Loucy (cell line): ENCODE results near the gene DSCAML1.

Experiments used
- H2AFZ ChIP-seq: fragments of 200-600 bp; sonication (generic); 2 replicates; pipeline ENCODE4 v1.6.0; 2016; ENCODE audit warnings: antibody characterized with exemption, mild to moderate bottlenecking, low read length, moderate library complexity
- H3F3A ChIP-seq: fragments of 200-600 bp; 2 replicates; pipeline ENCODE4 v1.6.0; 2016; ENCODE audit warnings: antibody characterized with exemption, low read depth, mild to moderate bottlenecking
- H3K27me3 ChIP-seq: fragments of 200-600 bp; sonication (generic); 2 replicates; pipeline ENCODE4 v1.6.1; 2014; ENCODE audit warnings: low read length, mild to moderate bottlenecking; ENCODE audit not compliant: insufficient read depth, poor library complexity, severe bottlenecking
- H3K36me3 ChIP-seq: fragments of 200-600 bp; sonication (generic); 2 replicates; pipeline ENCODE4 v1.6.1; 2016; ENCODE audit warnings: low read length; ENCODE audit not compliant: insufficient read depth
- H3K4me1 ChIP-seq: fragments of 200-600 bp; sonication (generic); 2 replicates; pipeline ENCODE4 v1.5.1; 2014; ENCODE audit warnings: low read length, mild to moderate bottlenecking; ENCODE audit not compliant: insufficient read depth, poor library complexity, severe bottlenecking
- H3K4me2 ChIP-seq: fragments of 200-600 bp; sonication (generic); 2 replicates; pipeline ENCODE4 v1.6.0; 2014; ENCODE audit warnings: antibody characterized with exemption, low read length, low read depth, mild to moderate bottlenecking; ENCODE audit not compliant: poor library complexity, severe bottlenecking
- H3K4me3 ChIP-seq: fragments of 200-600 bp; sonication (generic); 2 replicates; pipeline ENCODE4 v1.5.1; 2014; ENCODE audit warnings: low read length, mild to moderate bottlenecking, mixed read lengths; ENCODE audit not compliant: poor library complexity, severe bottlenecking
- H3K79me2 ChIP-seq: fragments of 200-600 bp; sonication (generic); 2 replicates; pipeline ENCODE4 v1.6.1; 2014; ENCODE audit warnings: low read length; ENCODE audit not compliant: insufficient read depth
- H3K9ac ChIP-seq: fragments of 200-600 bp; sonication (generic); 2 replicates; pipeline ENCODE4 v1.6.0; 2014; ENCODE audit warnings: mild to moderate bottlenecking, low read depth, low read length, moderate library complexity; ENCODE audit not compliant: poor library complexity, severe bottlenecking
- H3K9me2 ChIP-seq: fragments of 200-600 bp; sonication (generic); replicated peaks from 2 replicates; pipeline ENCODE4 v1.6.1; 2016; ENCODE audit warnings: low read depth, low read length, mixed read lengths
- H3K9me3 ChIP-seq: fragments of 200-600 bp; sonication (generic); 2 replicates; pipeline ENCODE4 v1.6.1; 2014; ENCODE audit warnings: mild to moderate bottlenecking, antibody characterized with exemption, low read length, low read depth; ENCODE audit not compliant: insufficient read depth
- H4K20me1 ChIP-seq: fragments of 200-600 bp; sonication (generic); 2 replicates; pipeline ENCODE4 v1.6.0; 2014; ENCODE audit warnings: antibody characterized with exemption, low read length, mild to moderate bottlenecking; ENCODE audit not compliant: insufficient read depth, poor library complexity, severe bottlenecking
- CTCF ChIP-seq: fragments of 200-600 bp; sonication (generic); conservative IDR thresholded peaks from 2 replicates; pipeline ENCODE4 v1.5.1; 2014; ENCODE audit warnings: mild to moderate bottlenecking, antibody characterized with exemption, low read length
- EZH2phosphoT487 ChIP-seq: fragments of 200-600 bp; IDR thresholded peaks from 2 replicates; pipeline ENCODE4 v1.6.1; 2018; ENCODE audit warnings: antibody characterized with exemption, mild to moderate bottlenecking, moderate library complexity, borderline replicate concordance

The DSCAML1 gene

GRCh38 chr11:117632306-117632705 lies 164.7 kb downstream of the DSCAML1 start:
- Histone ChIP-seq H3K9me2 (no peaks in the 10 kb centered on the region), H3K36me3 (no peaks in the 10 kb centered on the region), H3K9me3 (no peaks in the 10 kb centered on the region), H3K79me2 (no peaks in the 10 kb centered on the region), H3K9ac (no peak overlapping the region), H3F3A (no peaks in the 10 kb centered on the region), H3K4me1 (no peaks in the 10 kb centered on the region), H3K27me3 (no peaks in the 10 kb centered on the region), H3K4me2 (no peak overlapping the region), H4K20me1 (no peaks in the 10 kb centered on the region), H2AFZ (no peak overlapping the region), H3K4me3 (no peak overlapping the region)
- no peak for TF ChIP-seq CTCF

GRCh38 chr11:117631336-117632140 lies 165.5 kb downstream of the DSCAML1 start:
- Histone ChIP-seq H3K4me2 (no peak overlapping the region), H3K9ac (no peak overlapping the region), H3F3A (no peaks in the 10 kb centered on the region), H3K4me1 (no peaks in the 10 kb centered on the region), H3K4me3 (no peak overlapping the region), H3K9me2 (no peaks in the 10 kb centered on the region), H3K9me3 (no peaks in the 10 kb centered on the region), H3K79me2 (no peaks in the 10 kb centered on the region), H2AFZ (no peak overlapping the region), H3K36me3 (no peaks in the 10 kb centered on the region), H3K27me3 (no peaks in the 10 kb centered on the region), H4K20me1 (no peaks in the 10 kb centered on the region)
- no peak for TF ChIP-seq CTCF
- TF ChIP-seq EZH2phosphoT487 = no peak

GRCh38 chr11:117629891-117630538 lies 167.0 kb downstream of the DSCAML1 start:
- H3K4me1 ChIP-seq = no peaks in the 10 kb centered on the region
- H3K36me3 ChIP-seq = no peaks in the 10 kb centered on the region
- H3K27me3 ChIP-seq = no peaks in the 10 kb centered on the region
- no peaks in the 10 kb centered on the region for H4K20me1 ChIP-seq
- H3F3A ChIP-seq = no peaks in the 10 kb centered on the region
- H3K9ac ChIP-seq = no peak overlapping the region
- H3K79me2 ChIP-seq = no peaks in the 10 kb centered on the region
- H3K9me2 ChIP-seq = no peaks in the 10 kb centered on the region
- H2AFZ ChIP-seq = no peak overlapping the region
- no peak overlapping the region for H3K4me3 ChIP-seq
- TF ChIP-seq CTCF = no peak
- TF ChIP-seq EZH2phosphoT487 = no peak
- no peaks in the 10 kb centered on the region for H3K9me3 ChIP-seq
- no peak overlapping the region for H3K4me2 ChIP-seq
